Right ventricle myocardium inferior (tissue), 1 donor: ENCODE measurements around the gene SYNDIG1. TPM values are rescaled to one million over a fixed set of nuclear protein-coding genes. Genes with fewer than 3 reads are reported as not detected.

Experiments
- ATAC-seq: fragments of 200-7000 bp; cut with Tn5 transposase; one replicate; pipeline ENCODE4 v1.9.1; 2020; ENCODE audit warnings: mild to moderate bottlenecking, moderate library complexity
- DNase-seq: peaks from one replicate; pipeline ENCODE4 v3.0.0; 2021; ENCODE audit errors: missing footprints
- intact Hi-C: fragments of 100-400 bp; cut with DNase I; formaldehyde crosslinking; loops from one replicate; pipeline ENCODE4 v1.11.0; 2022
- total RNA-seq: library from RNA; stranded (reverse); fragmentation: NEBNext Ultra II Directional; extraction: Animal tissue kit (Norgen Biotek cat#: 25700); gene quantifications from one replicate; pipeline ENCODE4 v1.2.1, GENCODE V29; 2021
- donor health status: DM: no; HTN: yes; CAD: no; lungs with severe emphysema.

SYNDIG1 gene
- total RNA-seq, 1 donor from 2014 or later: 15.8 TPM

DNA sequence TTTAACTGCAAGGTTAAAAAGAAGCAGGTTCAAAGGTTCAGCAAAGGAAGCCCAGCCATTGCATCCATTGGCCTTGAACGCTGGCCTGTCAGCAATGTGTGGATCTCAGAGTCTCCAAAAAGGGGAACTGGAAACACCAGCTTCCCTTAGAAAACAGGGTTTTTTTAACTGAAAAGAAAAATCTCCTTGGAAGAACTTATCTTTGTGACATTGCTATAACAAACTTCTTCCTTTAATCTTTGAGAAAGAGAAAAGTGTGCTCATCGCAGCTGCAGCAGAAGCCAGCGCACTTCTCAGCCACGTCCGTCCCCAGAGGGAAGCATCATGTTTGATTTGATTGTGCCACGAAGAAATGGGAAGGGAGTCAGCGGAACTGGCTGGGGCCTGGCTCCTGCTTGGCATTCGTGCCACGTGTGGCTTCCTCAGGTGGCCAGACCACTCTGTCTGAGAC is 215.0 kb downstream of the SYNDIG1 start:
- intact Hi-C loops: no loop called here
- DNase-seq (no peak), ATAC-seq (no peak)

DNA sequence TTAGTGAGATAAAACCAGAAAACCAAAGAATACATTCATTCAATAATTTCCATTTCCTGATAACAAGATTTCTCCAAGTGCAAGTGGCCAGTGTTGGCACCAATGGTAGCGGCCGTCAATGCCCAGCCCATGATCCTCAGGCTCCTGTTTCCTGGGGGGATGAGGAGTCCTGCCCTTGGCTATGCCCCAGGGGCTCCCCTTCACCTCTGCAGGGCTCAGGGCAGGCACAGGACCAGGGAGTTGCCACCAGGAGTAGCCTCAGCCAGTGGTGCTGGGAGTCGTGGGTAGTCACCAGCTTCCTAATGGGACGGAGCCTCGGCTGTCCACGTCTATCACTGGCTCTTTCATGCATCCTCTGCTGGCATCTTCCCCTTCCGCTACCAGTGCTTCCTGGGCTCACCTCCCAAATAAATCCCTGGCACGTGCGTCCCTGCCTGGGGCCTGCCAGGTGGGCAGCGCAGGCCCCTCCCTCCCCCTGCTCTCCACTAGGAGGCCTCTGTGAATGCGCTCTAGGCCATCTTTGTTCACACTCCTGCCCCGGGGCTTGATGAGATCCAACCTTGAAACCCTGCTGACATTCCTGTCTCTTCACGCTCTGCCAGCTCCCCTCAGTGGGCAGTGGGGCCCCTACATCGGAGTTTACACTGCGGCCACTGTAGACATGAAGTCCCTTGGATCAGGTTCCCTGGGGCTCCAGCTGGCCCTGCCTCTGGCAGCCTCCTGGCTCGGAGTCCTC is 215.7 kb downstream of the SYNDIG1 start:
- DNase-seq (no peak), ATAC-seq (no peak)
- intact Hi-C loops: no loop called here

DNA sequence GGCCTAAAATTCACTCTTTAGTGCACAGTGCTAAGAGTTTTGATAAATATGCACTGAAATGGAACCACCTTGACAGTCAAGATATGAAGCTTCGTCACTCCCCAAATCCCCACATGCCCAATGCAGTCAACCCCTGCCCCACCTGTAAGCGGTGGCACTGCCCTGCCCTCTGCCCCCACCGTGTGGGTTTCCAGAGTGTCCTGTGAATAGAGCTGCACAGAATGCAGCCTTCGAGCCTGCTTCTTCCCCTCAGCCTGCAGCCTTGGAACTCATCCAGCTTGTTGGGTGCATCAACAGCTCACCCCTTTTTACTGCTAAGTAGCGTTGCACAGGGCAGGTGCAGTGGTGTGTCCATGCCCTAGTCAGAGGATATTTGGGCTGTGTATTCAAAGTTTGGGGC is 216.3 kb downstream of the SYNDIG1 start:
- ATAC-seq (no peak), DNase-seq (no peak)
- intact Hi-C loops: no loop called here

DNA sequence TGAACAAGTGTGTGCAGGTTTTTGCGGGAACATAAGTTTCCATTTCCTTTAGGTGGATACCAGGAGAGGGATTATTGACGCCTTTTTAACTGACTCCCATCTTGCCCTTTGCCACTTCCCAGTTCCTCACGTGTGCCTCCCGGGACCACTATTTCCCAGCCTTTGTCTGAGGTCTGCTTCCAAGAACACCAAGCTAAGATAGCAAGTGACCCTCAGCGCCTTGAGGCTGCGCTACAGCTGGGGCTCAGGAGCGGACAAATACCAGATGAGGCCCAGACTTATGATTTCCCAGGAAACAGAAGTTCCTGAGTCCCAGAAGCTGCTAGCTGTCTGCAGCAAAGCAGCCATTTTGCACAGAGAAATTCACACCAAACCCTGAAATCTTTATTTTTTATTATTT is 216.7 kb downstream of the SYNDIG1 start:
- DNase-seq (no peak), ATAC-seq (no peak)
- intact Hi-C loops: no loop called here

DNA sequence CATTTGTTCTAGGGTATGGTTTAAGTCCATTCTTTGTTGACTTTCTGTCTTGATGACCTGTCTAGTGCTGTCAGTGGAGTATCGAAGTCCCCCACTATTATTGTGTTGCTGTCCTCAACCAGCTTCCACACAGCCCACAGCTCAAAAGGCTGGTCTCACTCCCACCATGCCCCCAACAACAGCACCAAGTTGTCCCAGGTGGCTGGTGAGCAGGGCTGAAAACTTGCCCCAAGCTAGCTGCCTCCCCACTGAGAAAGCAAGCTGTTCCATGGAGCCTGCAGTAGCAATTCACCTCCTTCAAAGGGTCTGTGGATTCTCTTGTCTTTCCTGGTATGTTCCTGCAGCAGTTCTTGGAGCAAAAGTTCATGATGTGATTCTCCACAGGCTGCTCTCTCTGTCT is 221.0 kb downstream of the SYNDIG1 start:
- intact Hi-C loops: no loop called here
- DNase-seq: no peak

DNA sequence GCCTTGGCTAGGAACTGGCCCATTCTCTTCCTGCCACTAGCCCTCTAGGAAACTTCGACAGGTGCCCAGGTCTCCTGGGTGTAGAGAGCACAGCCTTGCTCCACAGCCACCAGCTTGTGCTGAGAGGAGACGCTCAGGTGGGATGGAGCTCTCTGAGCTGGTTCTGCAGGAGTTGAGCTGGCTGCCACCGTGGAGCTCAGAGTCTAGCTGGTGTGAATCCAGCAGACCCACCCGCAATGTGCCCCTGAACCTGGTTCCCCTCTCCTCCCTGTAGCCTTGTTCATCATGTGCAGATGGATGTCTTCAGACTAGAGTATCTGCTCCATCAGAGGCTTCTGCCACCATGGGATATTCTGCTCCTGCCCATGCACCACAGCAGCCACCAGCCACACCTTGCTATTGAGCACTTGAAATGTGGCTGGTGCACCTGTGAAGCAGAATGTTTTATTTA is 222.5 kb downstream of the SYNDIG1 start:
- ATAC-seq (no peak), DNase-seq (no peak)
- intact Hi-C loops: no loop called here

More for the DNA sequence above, 221.0 kb downstream of the SYNDIG1 start:
- no peak for ATAC-seq

DNA sequence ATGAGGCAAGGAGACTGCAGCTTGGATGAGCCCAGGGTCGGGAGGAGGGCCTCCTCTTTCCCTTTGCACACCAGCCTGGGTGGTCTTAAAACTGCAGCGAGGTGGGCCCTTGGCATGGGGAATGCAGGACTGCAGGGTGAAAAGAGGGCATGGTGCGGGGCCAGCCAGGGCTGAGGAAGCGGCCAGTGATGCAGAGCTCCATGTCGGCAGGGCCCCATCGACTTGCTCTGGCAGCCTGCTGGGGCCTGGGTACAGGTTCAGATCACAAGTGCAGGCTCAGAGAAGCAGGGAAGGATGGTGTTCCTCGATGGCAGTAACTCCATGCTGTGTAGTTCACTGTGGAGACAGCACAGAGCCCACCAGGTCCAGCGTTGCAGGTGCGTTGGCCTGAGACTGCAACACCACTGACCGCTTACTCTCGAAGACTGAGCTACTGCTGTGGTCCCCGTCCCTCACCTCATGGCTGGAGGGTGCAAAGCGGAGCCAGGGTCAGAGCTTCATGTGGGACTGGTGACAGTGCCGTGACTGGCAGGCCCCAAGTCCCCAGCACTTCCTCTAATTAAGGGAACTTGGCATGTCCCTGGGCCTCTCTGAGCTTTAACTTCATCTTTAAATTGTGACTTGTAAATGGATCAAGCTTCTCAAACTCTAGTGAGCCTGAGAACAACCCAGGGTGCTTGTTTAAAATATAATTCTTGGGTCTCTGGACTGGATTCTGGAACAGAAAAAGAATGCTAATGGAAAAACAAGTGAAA is 223.2 kb downstream of the SYNDIG1 start:
- no peak for ATAC-seq
- intact Hi-C loops: no loop called here

DNA sequence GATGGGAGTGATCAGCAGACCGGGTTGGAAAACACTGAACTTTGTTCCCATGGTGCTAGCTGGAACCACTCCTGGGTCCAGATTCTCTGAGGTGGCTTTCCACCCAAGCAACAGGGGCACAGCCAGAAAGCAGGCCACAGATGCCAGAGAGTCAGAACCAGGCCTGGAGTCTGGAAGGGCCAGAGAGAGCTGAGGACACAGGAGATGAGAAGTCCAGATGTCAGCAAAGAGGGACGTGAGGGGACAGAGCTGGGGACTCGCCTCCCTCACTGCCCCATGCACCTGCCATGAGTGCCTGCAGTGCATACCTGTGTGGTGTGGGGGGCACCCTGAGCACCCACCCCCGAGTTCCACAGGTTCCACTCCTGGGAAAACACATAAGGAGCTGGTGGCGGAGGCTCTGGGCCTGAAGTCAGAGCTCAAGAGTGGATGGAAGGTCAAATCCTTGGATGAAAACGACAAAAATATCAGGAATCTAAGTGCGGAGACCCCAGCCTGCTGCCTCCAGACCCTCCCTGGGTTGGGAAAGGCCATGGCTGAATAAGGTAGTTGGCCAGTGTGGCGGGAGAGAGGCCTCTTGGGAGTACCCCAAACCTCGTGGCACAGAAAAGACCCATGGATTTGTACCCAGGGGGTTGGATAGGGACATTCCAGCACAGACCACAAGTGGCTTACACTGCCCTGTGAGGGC is 224.2 kb downstream of the SYNDIG1 start:
- no peak for DNase-seq
- ATAC-seq: no peak
- intact Hi-C loops: no loop called here

More for the DNA sequence above, 223.2 kb downstream of the SYNDIG1 start:
- DNase-seq: no peak

DNA sequence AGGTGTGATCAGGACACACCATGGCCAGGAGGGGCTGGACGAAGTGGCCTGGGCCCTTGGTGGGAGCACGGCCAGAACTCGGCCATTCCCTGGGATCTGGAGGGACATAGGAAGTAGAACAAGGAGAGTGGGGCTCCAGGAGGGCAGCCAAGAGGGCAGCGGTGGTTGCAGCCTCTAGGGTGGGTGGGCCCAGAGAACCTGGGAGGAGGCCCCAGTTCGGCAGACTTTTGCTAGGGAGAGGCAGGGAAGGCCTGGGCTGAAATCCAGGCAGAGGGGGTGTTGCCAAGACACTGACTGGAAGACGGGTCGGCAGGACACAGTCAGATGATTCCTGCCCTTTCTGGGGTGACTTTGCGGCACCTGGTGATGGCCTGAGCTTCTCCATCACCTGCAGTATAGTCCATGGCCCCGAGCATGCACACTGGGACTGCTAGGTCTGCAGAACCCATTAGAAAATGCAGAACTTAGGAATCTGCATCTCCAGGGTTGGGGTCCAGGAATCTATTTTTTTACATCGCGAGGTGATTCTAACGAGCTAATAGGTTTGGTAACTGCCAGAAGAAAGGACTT is 224.8 kb downstream of the SYNDIG1 start:
- no peak for ATAC-seq
- intact Hi-C loops: no loop called here

DNA sequence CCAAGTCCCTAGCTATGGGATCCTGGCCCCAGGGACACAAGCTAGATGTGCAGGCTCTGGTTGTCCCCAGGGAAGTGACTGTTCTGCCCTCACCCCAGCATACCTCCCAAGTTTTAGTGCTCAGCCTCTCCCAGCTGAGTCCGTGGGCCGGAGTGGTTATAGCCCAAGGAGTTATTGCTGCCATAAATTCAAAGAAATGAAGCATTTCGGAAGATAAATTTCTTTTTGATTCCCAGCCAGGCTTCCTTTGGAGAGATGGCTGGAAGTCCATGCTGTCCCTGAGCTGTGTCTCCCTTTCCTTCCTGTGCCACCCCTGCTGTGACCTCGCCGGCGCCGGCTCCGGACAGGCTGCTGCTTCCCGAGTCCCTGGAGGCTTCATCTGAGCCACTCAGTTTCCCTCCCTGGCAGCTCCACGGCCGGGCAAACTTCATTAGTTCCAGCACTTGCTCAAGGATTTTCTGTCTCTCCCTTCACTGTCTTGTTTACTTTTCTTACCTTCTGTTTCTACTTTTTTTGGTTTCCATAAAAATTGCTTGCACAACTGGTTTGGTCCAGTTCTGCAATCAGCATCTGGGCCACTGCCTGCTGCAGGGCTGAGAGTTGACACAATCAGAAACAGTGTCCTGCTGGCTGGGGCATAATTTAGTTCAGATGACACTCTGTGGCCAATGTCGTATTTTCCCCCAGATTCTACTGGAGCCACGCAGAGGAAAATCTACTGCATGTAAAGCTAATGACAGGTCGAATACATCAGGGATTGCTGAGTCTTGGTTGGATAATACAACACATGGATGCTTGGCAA is 225.5 kb downstream of the SYNDIG1 start:
- intact Hi-C loops: no loop called here
- DNase-seq: no peak
- no peak for ATAC-seq

More for the DNA sequence above, 224.8 kb downstream of the SYNDIG1 start:
- no peak for DNase-seq

DNA sequence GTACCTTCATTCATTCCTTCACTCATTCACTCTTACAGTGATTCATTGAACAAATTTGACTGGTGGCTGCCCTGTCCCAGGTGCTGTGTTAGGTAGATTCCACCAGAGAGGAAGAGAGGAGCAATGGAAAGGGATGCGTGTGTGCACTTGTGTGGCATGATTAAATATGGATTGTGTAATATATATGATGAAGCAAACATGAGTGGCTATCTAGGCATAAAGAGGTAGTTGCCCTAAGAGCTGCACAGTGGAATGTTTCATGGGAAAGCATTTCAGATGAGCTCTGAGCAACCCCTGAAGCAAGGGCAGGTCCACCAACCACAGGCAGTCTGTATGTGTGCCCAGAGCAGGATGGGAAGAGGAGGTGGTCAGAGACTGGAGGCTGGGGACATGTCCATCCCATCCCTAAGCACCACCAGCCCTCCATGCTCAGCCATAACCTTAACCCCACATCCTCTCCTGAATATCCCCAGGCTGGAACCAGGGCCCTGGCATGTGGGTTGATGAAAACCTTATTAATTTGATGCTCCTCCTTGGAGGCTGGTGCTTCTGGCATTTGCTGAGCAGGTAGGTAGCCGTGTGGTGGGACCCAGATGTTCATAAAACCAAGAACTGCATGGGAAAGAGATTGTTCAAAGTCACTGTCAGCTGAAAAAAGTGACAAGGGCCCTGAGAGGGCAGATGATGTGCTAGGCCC is 226.2 kb downstream of the SYNDIG1 start:
- DNase-seq (no peak), ATAC-seq (no peak)
- intact Hi-C loops: no loop called here

DNA sequence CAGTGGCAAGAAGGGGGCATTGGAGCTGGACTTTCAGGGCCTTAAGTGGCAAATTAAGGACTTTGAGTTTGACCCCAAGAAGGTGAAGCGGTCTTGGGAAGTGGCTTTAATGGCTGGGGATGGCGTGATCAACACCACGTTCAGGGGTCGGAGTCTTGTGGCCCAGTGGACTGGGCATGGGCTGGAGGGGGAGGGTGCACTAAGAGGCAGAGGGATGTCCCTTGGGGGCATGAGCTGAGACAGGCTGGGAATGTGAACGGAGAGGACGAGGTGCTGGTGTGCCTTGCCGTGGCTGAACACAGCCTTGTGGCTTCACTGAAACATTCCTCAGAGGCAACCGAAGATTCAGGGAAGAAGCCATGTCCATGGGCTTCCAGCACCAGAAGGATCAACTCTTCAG is 227.0 kb downstream of the SYNDIG1 start:
- DNase-seq (no peak), ATAC-seq (no peak)
- intact Hi-C loops: no loop called here

DNA sequence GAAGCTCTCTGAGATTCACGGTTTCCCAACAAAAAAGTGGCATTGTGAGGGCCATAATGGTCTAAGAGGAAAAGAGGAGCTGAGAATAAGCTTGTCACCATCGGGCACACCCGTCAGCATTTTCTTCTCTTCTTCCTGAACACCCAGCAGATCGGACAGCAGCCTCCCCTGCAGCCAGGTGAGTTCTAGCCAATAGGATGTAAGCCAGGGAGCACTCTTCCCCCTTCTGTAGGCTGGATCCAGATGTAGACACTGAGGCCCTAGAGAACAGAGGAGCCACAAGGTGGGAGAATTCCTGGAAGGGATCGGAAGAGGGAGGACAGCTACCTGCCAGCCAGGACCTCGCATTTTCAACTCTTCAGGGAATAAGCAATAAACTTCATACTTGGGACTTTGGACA is 228.0 kb downstream of the SYNDIG1 start:
- ATAC-seq (no peak), DNase-seq (no peak)
- intact Hi-C loops: no loop called here

DNA sequence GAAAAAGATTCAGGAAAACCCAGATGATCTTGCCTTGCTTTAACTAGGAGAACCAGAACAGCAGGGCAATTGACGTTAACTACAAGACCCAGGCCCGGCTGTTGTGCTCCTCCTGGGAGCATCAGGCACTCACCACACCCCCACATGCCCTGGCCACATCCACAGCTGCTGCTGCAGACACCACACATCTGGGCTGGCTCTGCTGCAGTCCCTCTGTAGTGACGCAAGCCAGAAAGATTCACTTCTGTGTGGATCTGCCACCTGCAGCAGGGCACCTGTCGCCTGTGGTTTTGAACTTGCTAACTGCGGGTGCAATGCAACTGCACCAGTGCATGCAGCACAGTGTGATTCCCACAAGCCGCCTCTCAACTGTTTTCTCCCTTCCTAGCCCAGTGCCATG is 228.8 kb downstream of the SYNDIG1 start:
- DNase-seq: no peak
- intact Hi-C loops: no loop called here
- no peak for ATAC-seq

DNA sequence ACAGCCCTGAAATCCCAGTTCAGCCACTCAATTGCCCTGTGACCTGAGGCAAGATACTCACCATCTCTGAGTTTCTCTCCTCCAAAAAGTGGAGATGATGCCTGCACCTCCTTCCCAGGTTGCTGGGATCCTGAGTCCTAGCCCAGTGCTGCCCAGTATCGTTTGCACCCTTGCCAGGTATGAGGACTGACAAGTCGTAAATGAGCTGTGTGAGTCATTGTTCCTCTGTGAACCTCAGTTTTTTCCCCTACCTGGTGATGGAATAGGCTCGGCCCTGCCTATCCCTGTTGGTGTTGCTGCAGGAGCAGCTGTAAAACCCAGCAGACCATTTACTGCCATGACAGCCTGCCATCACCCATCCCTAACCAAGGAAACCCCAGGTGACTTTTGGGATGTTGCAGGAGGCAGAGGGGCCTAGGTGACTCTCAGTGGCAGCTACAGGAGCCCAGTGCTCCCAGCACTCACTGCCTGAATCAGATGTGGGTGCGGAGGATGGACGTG is 229.3 kb downstream of the SYNDIG1 start:
- ATAC-seq (no peak), DNase-seq (no peak)
- intact Hi-C loops: no loop called here

DNA sequence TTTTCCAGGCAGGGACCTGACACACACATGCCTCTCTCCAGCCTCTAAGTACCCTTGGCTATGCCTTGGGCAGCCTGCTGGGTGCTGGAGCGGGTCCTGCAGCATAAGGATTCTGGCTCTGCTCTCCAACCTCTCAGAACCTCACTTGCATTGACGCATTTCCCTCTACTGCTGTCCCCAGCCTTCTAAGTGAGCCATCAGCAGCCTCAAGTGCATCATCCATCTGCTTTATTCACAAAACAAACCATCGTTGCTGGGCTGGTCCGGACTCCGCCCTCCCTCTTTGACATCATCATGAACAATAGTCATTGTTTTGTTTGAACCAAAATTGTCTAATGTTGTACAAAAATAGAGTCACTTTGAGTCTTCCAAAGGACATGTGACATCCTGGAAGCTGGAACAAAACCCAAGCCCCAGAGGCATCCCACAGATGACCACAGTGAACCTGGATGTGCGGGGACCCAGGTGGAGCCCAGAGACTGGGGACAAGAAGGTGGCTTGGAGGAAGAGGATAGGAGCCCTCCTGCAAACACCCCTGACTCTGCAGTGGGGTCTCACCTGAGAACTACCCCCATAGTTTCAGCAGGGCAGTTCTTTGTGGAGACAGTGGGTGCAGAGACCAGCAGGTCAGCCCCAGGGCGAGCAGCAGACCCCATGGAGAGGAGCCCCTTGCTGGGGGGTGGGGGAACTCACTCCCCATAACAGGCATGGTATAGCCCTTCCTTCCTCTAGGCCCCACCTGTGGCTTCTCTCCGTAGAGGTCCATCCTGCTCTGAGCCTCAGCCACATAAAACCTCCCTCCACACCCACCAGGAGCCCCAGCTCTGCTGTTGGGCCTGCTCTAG is 230.1 kb downstream of the SYNDIG1 start:
- intact Hi-C loops: no loop called here
- ATAC-seq (no peak), DNase-seq (no peak)
